Measurements from ENCODE around the gene MTHFR. TPM values are rescaled to one million over a fixed set of nuclear protein-coding genes. Genes with fewer than 3 reads are reported as not detected.
A peak's percentile ranks its signal among the peaks of the same experiment; 100 is the strongest.

The MTHFR gene
- total and polyA plus RNA-seq, 2 of the 8 experiments (the other 6 are each of a cell fraction or from before 2014, with no cell fraction given), result 8.7 to 18.5 TPM

- peaks cover 2% of the 10 kb centered on the region; the same call in 1 of the 2 replicates for H3K79me1 ChIP-seq (ENCODE audit: low read depth, low read length)
- FAIRE-seq (no peak), DNase-seq (ENCODE audit: low read depth in 1 of 2, low spot score in 2 of 2) (no peak)
- no peak overlapping the region for H3K4ac ChIP-seq (replicated peaks; ENCODE audit: insufficient read length, low read depth, low read length)
- no peak overlapping the region for H2BK15ac ChIP-seq (ENCODE audit: low read length)
- no peak overlapping the region for H4K91ac ChIP-seq (replicated peaks; ENCODE audit: insufficient read length, low read length)
- H2AFZ ChIP-seq (ENCODE audit: low read length), result no peak overlapping the region
- peaks cover 0 to 2% of the 10 kb centered on the region in 2 experiments for H4K20me1 ChIP-seq (replicated peaks in 1 of 2; ENCODE audit: control insufficient read depth in 1 of 2, insufficient read depth in 2 of 2, low read length in 2 of 2)
- H3K56ac ChIP-seq (replicated peaks; ENCODE audit: insufficient read length, low read depth, low read length), result no peak overlapping the region
- H2BK120ac ChIP-seq (replicated peaks; ENCODE audit: low read depth, low read length), result no peak overlapping the region
- no peak overlapping the region for H3K4me2 ChIP-seq (ENCODE audit: insufficient read depth in 1 of 2, low read depth in 2 of 2, low read length in 2 of 2)
- no peak overlapping the region for H2AK5ac ChIP-seq (ENCODE audit: low read depth, low read length)
- H4K5ac ChIP-seq (ENCODE audit: insufficient read length, low read depth, low read length), result no peak overlapping the region
- 79% methylated on average over 5 of the region's 5 CpGs; no CpG with 5 or more reads in 1 of the 2 experiments for WGBS, 2 experiments (ENCODE audit: extremely low coverage in 1 of 2, insufficient coverage in 1 of 2, insufficient read length in 1 of 2, insufficient replicate concordance in 2 of 2, low coverage in 1 of 2, low lambda C conversion rate in 2 of 2, missing lambda C conversion rate in 1 of 2)
- H2BK20ac ChIP-seq (ENCODE audit: low read length), result no peak overlapping the region
- ChIA-PET POLR2A (ENCODE audit: partially characterized antibody) (interaction anchor here (0.6 to 1.2 kb wide), 4 partner anchors 13 to 524 kb away, joined by 3 to 4 read pairs (median 3); no protein-coding TSS in a partner anchor), CTCF (ENCODE audit: partially characterized antibody) (interaction anchor here (0.6 to 2.9 kb wide), 7 partner anchors 8 to 143 kb away, joined by 3 to 17 read pairs (median 4); no protein-coding TSS in a partner anchor)
- no peak overlapping the region for H3K9ac ChIP-seq (replicated peaks in 1 of 4; ENCODE audit: extremely low read depth in 1 of 4, low read depth in 3 of 4, low read length in 3 of 4)
- no peak overlapping the region for H3K4me3 ChIP-seq (ENCODE audit: extremely low read depth in 1 of 4, insufficient read depth in 2 of 4, low read depth in 3 of 4, low read length in 4 of 4)
- H3K79me2 ChIP-seq (ENCODE audit: control insufficient read depth in 1 of 2, insufficient read depth in 2 of 2, low read length in 2 of 2), result peaks cover 0 to 9% of the 10 kb centered on the region in 2 experiments; a peak in 1 of 4 replicates
- H3K23ac ChIP-seq (ENCODE audit: insufficient read length), result no peak overlapping the region
- H3K27me3 ChIP-seq (replicated peaks in 1 of 4; ENCODE audit: control insufficient read depth in 3 of 4, extremely low read depth in 1 of 4, insufficient read depth in 3 of 4, low read length in 3 of 4), result no peaks in the 10 kb centered on the region
- no peaks in the 10 kb centered on the region for H3K9me3 ChIP-seq (ENCODE audit: insufficient read depth in 2 of 2, low read depth in 1 of 2, low read length in 1 of 2)
- no peak overlapping the region; the same call in 1 of the 2 replicates for H2BK5ac ChIP-seq (ENCODE audit: low read depth, low read length)
- no peak overlapping the region for H3K18ac ChIP-seq (ENCODE audit: extremely low read depth, low read length)
- H3K27ac ChIP-seq (ENCODE audit: low read depth, low read length), result no peak overlapping the region
- peak in 2 of 3 experiments; percentile 13 to 24; a peak in 2 of 4 replicates for TF ChIP-seq CTCF (IDR thresholded peaks at IDR 0.05; ENCODE audit: control extremely low read depth in 1 of 3, insufficient read depth in 1 of 3, low read depth in 1 of 3, low read length in 3 of 3)
- TF ChIP-seq ATF3 (IDR thresholded peaks at IDR 0.05; ENCODE audit: insufficient read depth, low read depth, low read length), result no peak
- TF ChIP-seq ATF2 (IDR thresholded peaks at IDR 0.05; ENCODE audit: low read length), result no peak
- peaks cover 3 to 20% (median 7%) of the 10 kb centered on the region in 4 experiments; a peak in 6 of 7 replicates for H3K4me1 ChIP-seq (replicated peaks in 1 of 4; ENCODE audit: control insufficient read depth in 3 of 4, insufficient read depth in 4 of 4, low read length in 3 of 4)
- no peak overlapping the region for H2BK12ac ChIP-seq (ENCODE audit: low read depth, low read length)
- H3K36me3 ChIP-seq (ENCODE audit: control insufficient read depth in 2 of 4, insufficient read depth in 4 of 4, low read length in 3 of 4), result peaks cover 2 to 10% (median 3%) of the 10 kb centered on the region in 4 experiments; a peak in 3 of 8 replicates
- H3K14ac ChIP-seq (ENCODE audit: insufficient read length), result no peak overlapping the region
- H3K23me2 ChIP-seq (ENCODE audit: low read depth, low read length), result peaks cover 3% of the 10 kb centered on the region
- no peak overlapping the region for H4K8ac ChIP-seq (ENCODE audit: extremely low read depth, insufficient read depth, low read length)
Measured at GRCh38 chr1:11741919-11742558, 63.7 kb downstream of the MTHFR start.

Data from H1 (cell line).